ENCODE measurements around the gene PPP4R3A. TPM values are rescaled to one million over a fixed set of nuclear protein-coding genes. Genes with fewer than 3 reads are reported as not detected.
"Not testable (repeated sequence)": the region's sequence is repeated elsewhere in the genome, so short reads cannot be mapped to it uniquely, and the experiment has no call there.

The PPP4R3A gene
- total RNA-seq, 2 donors from 2014 or later: 180 to 224 TPM

GRCh38 chr14:91418387-91419043 is 91.6 kb downstream of the PPP4R3A start:
- Mint-ChIP-seq H3K4me1 (peaks cover 30% of the 10 kb centered on the region), H3K4me3 (peak overlapping the region; percentile 90), H3K27ac (peak overlapping the region; percentile 96), H3K36me3 (ENCODE audit: low read depth) (peaks cover 9% of the 10 kb centered on the region), H3K27me3 (no peaks in the 10 kb centered on the region)
- H3K9me3 ChIP-seq (ENCODE audit: control insufficient read depth, low read length, poor library complexity, severe bottlenecking): no peaks in the 10 kb centered on the region
- peak; percentile 70 to 86 (median 75) for DNase-seq
- peak; percentile 42 for ATAC-seq

- Mint-ChIP-seq H3K4me1 (peaks cover 35% of the 10 kb centered on the region), H3K36me3 (ENCODE audit: low read depth) (peaks cover 9% of the 10 kb centered on the region), H3K4me3 (peak overlapping the region; percentile 90), H3K27ac (peak overlapping the region; percentile 96), H3K27me3 (no peaks in the 10 kb centered on the region)
- H3K9me3 ChIP-seq (ENCODE audit: control insufficient read depth, low read length, poor library complexity, severe bottlenecking): no peaks in the 10 kb centered on the region
- DNase-seq: peak; percentile 62 to 69 (median 67)
- ATAC-seq: peak; percentile 51
These were observed 92.1 kb downstream of the PPP4R3A start for GRCh38 chr14:91417983-91418386.

- H3K4me3 Mint-ChIP-seq: peak within 1 kb of the TSS; percentile 98
- ATAC-seq (peak; percentile 59), DNase-seq (peak; percentile 70 to 76 (median 72))
- no peaks in the 10 kb centered on the region for H3K27me3 Mint-ChIP-seq
- H3K27ac Mint-ChIP-seq: peak within 1 kb of the TSS; percentile 99
- peaks cover 9% of the 10 kb centered on the region for H3K36me3 Mint-ChIP-seq (ENCODE audit: low read depth)
- H3K4me1 Mint-ChIP-seq: peaks cover 40% of the 10 kb centered on the region
- no peaks in the 10 kb centered on the region for H3K9me3 ChIP-seq (ENCODE audit: control insufficient read depth, low read length, poor library complexity, severe bottlenecking)
These were observed 92.8 kb downstream of the PPP4R3A start, which contains the start of gene CCDC88C for GRCh38 chr14:91417120-91417982. Gene CCDC88C, minus strand, starts transcription at chr14:91417820. Its CDS starts 130 bp downstream, at chr14:91417690.

DNA sequence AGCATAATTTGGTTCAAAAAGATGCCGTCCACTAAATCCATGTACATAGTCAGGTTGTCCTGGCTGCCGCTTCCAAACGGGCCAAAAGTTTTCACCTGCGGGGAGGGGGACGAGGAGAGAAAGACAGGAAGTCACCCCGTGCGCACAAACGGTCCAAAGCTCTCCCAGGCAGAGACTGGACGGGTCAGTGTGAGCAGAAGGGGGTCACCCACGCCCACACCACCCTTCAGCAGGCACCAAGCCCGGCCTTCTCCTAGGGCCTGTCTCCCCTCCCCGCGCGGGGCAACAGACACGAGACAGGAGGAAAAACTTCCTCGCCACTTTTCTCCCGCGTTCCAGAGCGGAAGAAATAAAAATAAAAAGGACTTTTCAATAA is 93.4 kb downstream of the PPP4R3A start:
- no peaks in the 10 kb centered on the region for H3K9me3 ChIP-seq (ENCODE audit: control insufficient read depth, low read length, poor library complexity, severe bottlenecking)
- Mint-ChIP-seq H3K4me3 (peak overlapping the region; percentile 98), H3K4me1 (peaks cover 40% of the 10 kb centered on the region), H3K36me3 (ENCODE audit: low read depth) (peaks cover 9% of the 10 kb centered on the region), H3K27ac (peak overlapping the region; percentile 99), H3K27me3 (no peaks in the 10 kb centered on the region)
- DNase-seq: no peak
- no peak for ATAC-seq

DNA sequence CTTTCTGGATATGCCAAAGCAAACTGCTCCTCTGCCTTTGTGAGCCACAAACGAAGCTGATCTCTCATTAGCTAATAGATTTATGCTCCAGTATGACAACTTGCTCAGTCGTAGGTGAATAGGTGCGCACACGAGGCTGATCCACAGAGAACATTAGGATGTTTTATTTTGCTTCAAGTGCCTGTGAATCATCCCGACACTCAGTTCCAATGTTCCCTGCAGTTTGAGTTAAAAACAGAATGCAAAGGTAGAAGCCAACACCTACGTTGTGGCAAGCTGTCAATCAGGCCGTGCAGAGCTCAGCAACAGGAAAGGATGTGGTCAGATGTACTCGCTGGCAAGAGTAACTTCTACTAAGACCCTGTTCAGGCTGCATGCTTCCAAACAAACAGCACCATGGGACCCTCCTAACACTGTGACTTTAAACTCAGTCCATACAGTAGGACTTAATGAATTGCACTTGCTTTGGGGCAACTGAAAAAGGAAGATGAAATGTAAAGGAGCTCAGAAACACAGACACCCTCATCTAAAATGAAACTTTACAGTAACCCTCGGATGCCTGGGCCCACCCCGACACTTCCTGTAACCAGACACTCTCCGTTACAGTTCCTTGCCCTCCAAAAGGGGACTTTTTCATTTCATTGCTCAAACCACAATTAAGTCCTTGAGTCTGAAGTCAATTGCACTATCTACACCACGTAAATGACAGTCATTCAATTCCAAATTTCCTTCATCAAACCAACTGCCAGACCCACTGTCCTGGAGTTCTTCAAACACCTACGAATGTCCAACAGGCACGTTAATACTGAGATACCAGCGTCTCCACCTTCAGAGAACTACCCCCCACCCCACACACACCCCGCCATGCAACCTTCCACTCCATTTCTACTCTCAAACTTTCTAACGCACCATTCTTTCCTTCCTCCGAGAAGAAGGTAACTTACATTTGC is 94.0 kb downstream of the PPP4R3A start:
- Mint-ChIP-seq H3K4me3 (peak overlapping the region; percentile 98), H3K27me3 (no peaks in the 10 kb centered on the region), H3K4me1 (peaks cover 44% of the 10 kb centered on the region), H3K27ac (peak overlapping the region; percentile 99), H3K36me3 (ENCODE audit: low read depth) (peaks cover 12% of the 10 kb centered on the region)
- H3K9me3 ChIP-seq (ENCODE audit: control insufficient read depth, low read length, poor library complexity, severe bottlenecking): no peaks in the 10 kb centered on the region
- ATAC-seq (peak; percentile 63), DNase-seq (peak; percentile 36 to 60 (median 37))

- no peak for ATAC-seq
- Mint-ChIP-seq H3K27ac (peak overlapping the region; percentile 99), H3K36me3 (ENCODE audit: low read depth) (peaks cover 13% of the 10 kb centered on the region)
These were observed 95.7 kb downstream of the PPP4R3A start for GRCh38 chr14:91414475-91414833.

GRCh38 chr14:91413547-91414474 is 96.3 kb downstream of the PPP4R3A start:
- Mint-ChIP-seq H3K36me3 (ENCODE audit: low read depth) (peaks cover 14% of the 10 kb centered on the region), H3K4me3 (peak overlapping the region; percentile 98), H3K4me1 (peaks cover 53% of the 10 kb centered on the region), H3K27ac (peak overlapping the region; percentile 99), H3K27me3 (no peaks in the 10 kb centered on the region)
- no peak for ATAC-seq
- DNase-seq: peak in 2 of 3 donors; percentile 42 to 53
- no peaks in the 10 kb centered on the region for H3K9me3 ChIP-seq (ENCODE audit: control insufficient read depth, low read length, poor library complexity, severe bottlenecking)

More at GRCh38 chr14:91414475-91414833, 95.7 kb downstream of the PPP4R3A start:
- DNase-seq: no peak
- H3K4me1 Mint-ChIP-seq: peaks cover 57% of the 10 kb centered on the region
- H3K9me3 ChIP-seq (ENCODE audit: control insufficient read depth, low read length, poor library complexity, severe bottlenecking): no peaks in the 10 kb centered on the region
- no peaks in the 10 kb centered on the region for H3K27me3 Mint-ChIP-seq
- H3K4me3 Mint-ChIP-seq: peak overlapping the region; percentile 98

GRCh38 chr14:91412939-91413338 is 97.2 kb downstream of the PPP4R3A start:
- Mint-ChIP-seq H3K27me3 (no peaks in the 10 kb centered on the region), H3K4me1 (peaks cover 58% of the 10 kb centered on the region), H3K36me3 (ENCODE audit: low read depth) (peaks cover 18% of the 10 kb centered on the region), H3K27ac (peak overlapping the region; percentile 99), H3K4me3 (peak overlapping the region; percentile 98)
- no peaks in the 10 kb centered on the region for H3K9me3 ChIP-seq (ENCODE audit: control insufficient read depth, low read length, poor library complexity, severe bottlenecking)
- ATAC-seq (no peak), DNase-seq (no peak)

- no peak for ATAC-seq
- Mint-ChIP-seq H3K4me1 (peaks cover 69% of the 10 kb centered on the region), H3K27ac (peak overlapping the region; percentile 99), H3K4me3 (peak overlapping the region; percentile 86), H3K36me3 (ENCODE audit: low read depth) (peaks cover 14% of the 10 kb centered on the region), H3K27me3 (no peaks in the 10 kb centered on the region)
- no peak for DNase-seq
- H3K9me3 ChIP-seq (ENCODE audit: control insufficient read depth, low read length, poor library complexity, severe bottlenecking): no peaks in the 10 kb centered on the region
These were observed 99.2 kb downstream of the PPP4R3A start for GRCh38 chr14:91410771-91411536.

DNA sequence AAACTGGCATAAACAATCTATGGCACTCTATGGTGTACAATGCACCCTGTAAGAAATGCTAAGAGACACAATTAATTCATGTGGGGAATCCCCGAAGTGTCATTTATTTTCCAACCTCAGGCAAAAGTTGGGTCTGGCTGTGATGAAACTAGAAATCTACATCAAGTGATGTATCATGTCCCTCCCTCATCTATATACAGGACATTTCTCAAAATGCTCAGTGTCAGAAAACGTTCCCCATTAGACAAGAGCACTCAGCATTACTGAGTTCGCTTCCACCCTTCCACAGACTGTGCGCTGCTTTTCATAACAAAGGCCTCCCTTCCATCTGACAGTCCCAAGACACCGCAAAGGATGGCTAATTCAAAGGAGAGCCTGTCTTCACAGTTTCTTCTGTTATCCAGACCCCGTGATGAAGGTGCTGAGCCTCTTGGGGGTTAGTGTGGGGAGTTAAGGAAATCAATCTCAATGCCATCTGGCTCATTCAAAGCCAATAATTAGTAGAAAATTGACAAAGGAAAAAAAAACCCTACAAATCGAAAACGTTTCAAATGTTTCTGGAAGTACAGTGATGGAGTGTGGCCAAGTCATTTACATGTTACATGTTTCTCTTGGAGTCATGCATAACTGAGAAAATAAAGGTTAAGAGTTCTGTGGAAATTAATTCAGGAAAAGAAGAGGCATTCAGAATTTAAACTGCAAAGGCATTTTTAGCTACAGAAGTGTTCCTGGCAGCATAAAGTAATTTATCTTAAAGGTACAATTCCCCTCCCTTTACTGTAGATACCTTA is 100.0 kb downstream of the PPP4R3A start:
- Mint-ChIP-seq H3K4me3 (peak overlapping the region; percentile 86), H3K36me3 (ENCODE audit: low read depth) (peaks cover 14% of the 10 kb centered on the region), H3K4me1 (peaks cover 75% of the 10 kb centered on the region), H3K27me3 (no peaks in the 10 kb centered on the region), H3K27ac (peak overlapping the region; percentile 99)
- DNase-seq (no peak), ATAC-seq (peak; percentile 55)
- H3K9me3 ChIP-seq (ENCODE audit: control insufficient read depth, low read length, poor library complexity, severe bottlenecking): no peaks in the 10 kb centered on the region

DNA sequence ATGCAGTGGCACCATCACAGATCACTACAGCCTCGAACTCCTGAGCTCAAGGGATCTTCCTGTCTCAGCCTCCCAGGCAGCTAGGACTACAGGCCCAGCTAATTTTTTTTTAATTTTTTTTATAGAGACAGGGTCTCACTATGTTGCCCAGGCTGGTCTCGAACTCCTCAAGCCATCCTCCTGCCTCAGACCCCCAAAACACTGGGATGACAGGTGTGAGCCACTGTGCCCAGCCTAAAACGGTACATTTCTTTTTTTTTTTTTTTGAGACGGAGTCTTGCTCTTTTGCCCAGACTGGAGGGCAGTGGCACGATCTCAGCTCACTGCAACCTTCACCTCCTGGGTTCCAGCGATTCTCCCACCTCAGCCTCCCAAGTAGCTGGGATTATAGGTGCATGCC is 100.9 kb downstream of the PPP4R3A start:
- H3K9me3 ChIP-seq (ENCODE audit: control insufficient read depth, low read length, poor library complexity, severe bottlenecking); H3K27me3 Mint-ChIP-seq; DNase-seq; ATAC-seq; H3K4me3 Mint-ChIP-seq: not testable (repeated sequence)
- peaks cover 11% of the 10 kb centered on the region for H3K36me3 Mint-ChIP-seq (ENCODE audit: low read depth)
- H3K4me1 Mint-ChIP-seq: peaks cover 77% of the 10 kb centered on the region
- peak overlapping the region; percentile 99 for H3K27ac Mint-ChIP-seq

All from T-helper 17 cell (primary cell).